ENCODE results near the gene OR4C15.

Gene OR4C15

DNA sequence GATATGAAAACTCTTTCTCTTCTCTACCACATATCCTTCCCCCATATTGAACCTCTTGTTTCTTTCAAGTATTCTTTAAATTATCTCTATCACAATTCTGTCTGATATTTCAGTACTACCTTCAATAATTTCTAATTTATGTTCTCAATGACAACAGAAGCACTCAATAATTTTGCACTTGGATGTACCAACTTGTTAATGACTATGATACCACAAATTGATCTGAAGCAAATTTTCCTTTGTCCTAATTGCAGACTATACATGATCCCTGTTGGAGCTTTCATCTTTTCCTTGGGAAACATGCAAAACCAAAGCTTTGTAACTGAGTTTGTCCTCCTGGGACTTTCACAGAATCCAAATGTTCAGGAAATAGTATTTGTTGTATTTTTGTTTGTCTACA lies at the start of gene OR4C15:
TSS of gene OR4C15 (plus strand) at position 301 of the 400 bp plus-strand sequence. CDS start at position 301, 0 bp downstream.
- Mint-ChIP-seq H3K36me3 (ENCODE audit: low read depth) (no peaks in the 10 kb centered on the region), H3K4me3 (no peak within 1 kb of the TSS), H3K27ac (no peak within 1 kb of the TSS)

DNA sequence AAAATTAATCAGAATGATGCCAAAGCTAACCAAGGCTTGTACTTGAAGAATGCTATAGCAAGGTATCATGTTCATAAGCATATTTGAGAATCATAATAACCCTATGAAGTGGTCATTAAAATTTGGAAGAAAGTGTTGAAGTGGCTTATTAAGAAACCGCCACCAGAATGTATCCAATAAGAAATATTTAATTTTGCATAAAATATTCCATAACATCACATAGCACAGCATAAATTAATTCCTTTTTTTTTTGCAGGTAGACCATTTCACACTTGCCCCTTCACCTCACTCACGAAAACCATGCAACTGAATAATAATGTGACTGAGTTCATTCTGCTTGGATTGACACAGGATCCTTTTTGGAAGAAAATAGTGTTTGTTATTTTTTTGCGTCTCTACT lies 17.6 kb downstream of the OR4C15 start, which contains the start of gene OR4C16:
TSS of gene OR4C16 (plus strand) at position 301 of the 400 bp plus-strand sequence. CDS start at position 301, 0 bp downstream.
- H3K4me3 Mint-ChIP-seq: no peak within 1 kb of the TSS
- TF ChIP-seq, protein P1, sequence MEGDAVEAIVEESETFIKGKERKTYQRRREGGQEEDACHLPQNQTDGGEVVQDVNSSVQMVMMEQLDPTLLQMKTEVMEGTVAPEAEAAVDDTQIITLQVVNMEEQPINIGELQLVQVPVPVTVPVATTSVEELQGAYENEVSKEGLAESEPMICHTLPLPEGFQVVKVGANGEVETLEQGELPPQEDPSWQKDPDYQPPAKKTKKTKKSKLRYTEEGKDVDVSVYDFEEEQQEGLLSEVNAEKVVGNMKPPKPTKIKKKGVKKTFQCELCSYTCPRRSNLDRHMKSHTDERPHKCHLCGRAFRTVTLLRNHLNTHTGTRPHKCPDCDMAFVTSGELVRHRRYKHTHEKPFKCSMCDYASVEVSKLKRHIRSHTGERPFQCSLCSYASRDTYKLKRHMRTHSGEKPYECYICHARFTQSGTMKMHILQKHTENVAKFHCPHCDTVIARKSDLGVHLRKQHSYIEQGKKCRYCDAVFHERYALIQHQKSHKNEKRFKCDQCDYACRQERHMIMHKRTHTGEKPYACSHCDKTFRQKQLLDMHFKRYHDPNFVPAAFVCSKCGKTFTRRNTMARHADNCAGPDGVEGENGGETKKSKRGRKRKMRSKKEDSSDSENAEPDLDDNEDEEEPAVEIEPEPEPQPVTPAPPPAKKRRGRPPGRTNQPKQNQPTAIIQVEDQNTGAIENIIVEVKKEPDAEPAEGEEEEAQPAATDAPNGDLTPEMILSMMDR (IDR thresholded peaks at IDR 0.05): no peak
- H3K4me1 Mint-ChIP-seq: no peaks in the 10 kb centered on the region
- H3K9me3 Mint-ChIP-seq: peaks cover 69% of the 10 kb centered on the region
- H3K27ac Mint-ChIP-seq: no peak within 1 kb of the TSS
- no peaks in the 10 kb centered on the region for H3K27me3 Mint-ChIP-seq (ENCODE audit: low read depth, poor library complexity)
- H3K36me3 Mint-ChIP-seq (ENCODE audit: low read depth): no peaks in the 10 kb centered on the region
- DNase-seq: no peak

More for the DNA sequence above, at the start of gene OR4C15:
- H3K4me1 Mint-ChIP-seq: no peaks in the 10 kb centered on the region
- no peak for DNase-seq
- TF ChIP-seq, protein P1 (IDR thresholded peaks at IDR 0.05): no peak
- peaks cover 67% of the 10 kb centered on the region for H3K9me3 Mint-ChIP-seq
- H3K27me3 Mint-ChIP-seq (ENCODE audit: low read depth, poor library complexity): peaks cover 4% of the 10 kb centered on the region

- Mint-ChIP-seq H3K9me3 (peaks cover 76% of the 10 kb centered on the region), H3K36me3 (ENCODE audit: low read depth) (no peaks in the 10 kb centered on the region), H3K4me3 (no peak overlapping the region), H3K27ac (no peak overlapping the region), H3K4me1 (no peaks in the 10 kb centered on the region), H3K27me3 (ENCODE audit: low read depth, poor library complexity) (no peaks in the 10 kb centered on the region)
- no peak for DNase-seq
- TF ChIP-seq, protein P1 (IDR thresholded peaks at IDR 0.05): no peak
These were observed 18.3 kb downstream of the OR4C15 start for GRCh38 chr11:55572548-55572947.
